Left lung (tissue), 10 donors: ENCODE data around the gene POLR3GL. TPM values are rescaled to one million over a fixed set of nuclear protein-coding genes. Genes with fewer than 3 reads are reported as not detected.

Source experiments
- ATAC-seq: fragments of 200-7000 bp; cut with Tn5 transposase; one replicate; pipeline ENCODE4 v1.9.1; 2020; ENCODE audit warnings: moderate library complexity
- DNase-seq, 4 donors: peaks; one replicate each; pipeline ENCODE4 v3.0.0-alpha.2; 2013 to 2020
- H3K27ac ChIP-seq, 2 donors: fragments of 200-600 bp; sonication (generic) in 1 of 2; one replicate each; pipeline versions ENCODE4 v1.5.0 to v1.8.0; 2020 to 2021
- H3K27me3 ChIP-seq, 2 donors: fragments of 200-600 bp; sonication (generic) in 1 of 2; one replicate each; pipeline versions ENCODE4 v1.5.0 to v1.8.0; 2020 to 2021
- H3K36me3 ChIP-seq, 2 donors: fragments of 200-600 bp; sonication (generic) in 1 of 2; one replicate each; pipeline versions ENCODE4 v1.5.0 to v1.8.0; 2020 to 2021
- H3K4me1 ChIP-seq, 2 donors: fragments of 200-600 bp; one replicate each; pipeline ENCODE4 v1.8.0; 2021
- H3K4me3 ChIP-seq, 2 donors: fragments of 200-600 bp; sonication (generic) in 1 of 2; one replicate each; pipeline versions ENCODE4 v1.5.0 to v1.8.0; 2020 to 2021; ENCODE audit warnings: mild to moderate bottlenecking in 1 of 2
- H3K9me3 ChIP-seq, 2 donors: fragments of 200-600 bp; sonication (generic) in 1 of 2; one replicate each; pipeline versions ENCODE4 v1.5.0 to v1.8.0; 2020 to 2021
- intact Hi-C, 2 donors: fragments of 100-400 bp; cut with DNase I; formaldehyde crosslinking; loops; one replicate each; pipeline versions ENCODE4 v1.11.2 to v1.14.2; 2022
- polyA plus RNA-seq, 6 donors: library from polyadenylated mRNA; unstranded; fragments of 120-200 nt; gene quantifications; one replicate each; pipeline ENCODE4 v1.2.1, GENCODE V29; 2013; ENCODE audit not compliant: insufficient read length in 6 of 6
- total RNA-seq, 2 donors: library from RNA; stranded (reverse); fragmentation: NEBNext Ultra II Directional; extraction: Animal tissue kit (Norgen Biotek cat#: 25700); gene quantifications; one replicate each; pipeline ENCODE4 v1.2.1, GENCODE V29; 2021
- TF ChIP-seq, protein P1 (sequence below), 2 donors: fragments of 200-600 bp; sonication (generic) in 1 of 2; IDR thresholded peaks; one replicate each; pipeline versions ENCODE4 v1.5.0 to v1.8.0; 2021; ENCODE audit warnings: antibody characterized with exemption in 2 of 2
- donor health status: DM: no; HTN: yes; CAD: no.
- donor health status: DM: no; HTN: no; CAD: no.

Gene POLR3GL
- total and polyA plus RNA-seq, 8 donors: 19.6 to 50.2 (median 44.2) TPM

DNA sequence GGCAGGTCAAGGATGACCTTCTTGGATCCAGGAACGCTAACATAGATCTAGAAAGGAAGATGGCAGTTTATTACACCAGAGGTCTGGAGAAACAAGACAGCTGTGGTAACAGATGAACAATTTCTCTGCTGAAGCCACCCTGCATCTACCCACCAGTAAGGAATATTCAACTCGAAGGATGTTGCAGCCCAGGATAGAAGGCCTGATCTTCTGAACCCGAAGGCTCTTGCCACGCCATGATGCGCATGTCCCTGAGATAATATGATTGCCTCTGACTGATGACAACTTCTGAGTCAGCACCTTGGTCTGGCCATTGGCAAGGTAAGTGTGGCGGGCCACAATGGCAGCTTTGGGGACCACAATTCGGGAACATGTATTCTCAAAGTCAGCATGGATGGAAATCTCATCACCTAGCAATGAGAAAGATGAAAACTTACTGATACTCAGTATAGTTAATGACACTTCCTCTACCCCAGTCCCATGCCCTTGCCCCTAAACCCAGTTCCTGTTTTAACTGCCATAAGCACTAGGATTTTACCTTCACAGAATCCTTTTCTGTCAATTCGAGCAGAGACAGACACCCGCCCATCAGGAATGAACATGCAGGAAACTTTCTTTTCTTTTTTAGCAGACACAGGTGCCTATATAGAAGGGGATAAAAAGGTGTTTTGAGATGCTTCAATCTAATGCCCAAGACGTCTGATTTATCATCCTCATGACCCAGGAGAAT, 30.1 kb downstream of the POLR3GL start:
- ATAC-seq (no peak), DNase-seq (peak in 1 of 4 donors; percentile 33)
- Histone ChIP-seq H3K27me3 (no peaks in the 10 kb centered on the region), H3K9me3 (no peaks in the 10 kb centered on the region), H3K4me3 (peak overlapping the region; percentile 64 to 96), H3K4me1 (peaks cover 18 to 74% of the 10 kb centered on the region in 2 donors), H3K27ac (peak overlapping the region; percentile 92), H3K36me3 (peaks cover 0 to 40% of the 10 kb centered on the region in 2 donors)
- intact Hi-C loops: no loop called here
- TF ChIP-seq, protein P1, sequence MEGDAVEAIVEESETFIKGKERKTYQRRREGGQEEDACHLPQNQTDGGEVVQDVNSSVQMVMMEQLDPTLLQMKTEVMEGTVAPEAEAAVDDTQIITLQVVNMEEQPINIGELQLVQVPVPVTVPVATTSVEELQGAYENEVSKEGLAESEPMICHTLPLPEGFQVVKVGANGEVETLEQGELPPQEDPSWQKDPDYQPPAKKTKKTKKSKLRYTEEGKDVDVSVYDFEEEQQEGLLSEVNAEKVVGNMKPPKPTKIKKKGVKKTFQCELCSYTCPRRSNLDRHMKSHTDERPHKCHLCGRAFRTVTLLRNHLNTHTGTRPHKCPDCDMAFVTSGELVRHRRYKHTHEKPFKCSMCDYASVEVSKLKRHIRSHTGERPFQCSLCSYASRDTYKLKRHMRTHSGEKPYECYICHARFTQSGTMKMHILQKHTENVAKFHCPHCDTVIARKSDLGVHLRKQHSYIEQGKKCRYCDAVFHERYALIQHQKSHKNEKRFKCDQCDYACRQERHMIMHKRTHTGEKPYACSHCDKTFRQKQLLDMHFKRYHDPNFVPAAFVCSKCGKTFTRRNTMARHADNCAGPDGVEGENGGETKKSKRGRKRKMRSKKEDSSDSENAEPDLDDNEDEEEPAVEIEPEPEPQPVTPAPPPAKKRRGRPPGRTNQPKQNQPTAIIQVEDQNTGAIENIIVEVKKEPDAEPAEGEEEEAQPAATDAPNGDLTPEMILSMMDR (IDR thresholded peaks at IDR 0.05): no peak

DNA sequence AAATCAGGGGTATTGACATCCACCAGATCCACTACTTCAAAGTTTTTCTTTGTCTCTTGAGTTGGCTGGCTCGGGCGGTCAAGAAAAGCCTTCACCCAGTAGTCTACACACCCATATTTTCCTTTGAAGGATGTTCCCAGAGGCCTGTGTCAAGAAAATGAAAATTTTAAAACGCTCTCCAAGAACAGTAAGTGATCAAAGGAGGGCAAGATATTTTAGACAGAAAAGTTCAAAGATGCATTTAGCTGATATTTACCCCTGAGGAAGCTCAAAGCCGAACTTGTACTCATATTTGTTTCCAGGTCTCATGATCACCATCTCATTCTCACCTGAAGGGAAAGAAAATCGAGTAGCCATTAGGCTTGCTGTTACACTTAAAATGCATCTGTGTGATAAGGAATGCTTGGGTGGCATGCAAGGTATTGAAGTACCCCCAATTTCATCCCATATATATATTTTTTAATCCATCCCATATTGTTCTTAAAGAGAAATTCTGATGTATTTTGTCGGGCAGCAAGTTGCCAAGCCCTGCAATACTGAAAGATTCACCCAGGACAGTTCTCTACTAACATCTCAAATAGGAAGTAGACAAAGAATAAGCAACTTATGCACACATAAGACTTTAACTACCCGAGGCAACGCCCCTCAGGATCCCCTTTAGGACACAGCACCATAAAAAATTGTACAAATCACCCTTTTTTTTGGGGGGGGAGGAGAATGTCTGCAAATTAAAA, 30.8 kb downstream of the POLR3GL start:
- H3K36me3 ChIP-seq: peaks cover 0 to 40% of the 10 kb centered on the region in 2 donors
- H3K27ac ChIP-seq: peak overlapping the region; percentile 92
- no peaks in the 10 kb centered on the region for H3K27me3 ChIP-seq
- TF ChIP-seq, protein P1 (IDR thresholded peaks at IDR 0.05): no peak
- H3K4me3 ChIP-seq: peak overlapping the region; percentile 64 to 96
- intact Hi-C loops: no loop called here
- no peaks in the 10 kb centered on the region for H3K9me3 ChIP-seq
- peaks cover 21 to 74% of the 10 kb centered on the region in 2 donors for H3K4me1 ChIP-seq
- DNase-seq: peak in 1 of 4 donors; percentile 25
- ATAC-seq: no peak

DNA sequence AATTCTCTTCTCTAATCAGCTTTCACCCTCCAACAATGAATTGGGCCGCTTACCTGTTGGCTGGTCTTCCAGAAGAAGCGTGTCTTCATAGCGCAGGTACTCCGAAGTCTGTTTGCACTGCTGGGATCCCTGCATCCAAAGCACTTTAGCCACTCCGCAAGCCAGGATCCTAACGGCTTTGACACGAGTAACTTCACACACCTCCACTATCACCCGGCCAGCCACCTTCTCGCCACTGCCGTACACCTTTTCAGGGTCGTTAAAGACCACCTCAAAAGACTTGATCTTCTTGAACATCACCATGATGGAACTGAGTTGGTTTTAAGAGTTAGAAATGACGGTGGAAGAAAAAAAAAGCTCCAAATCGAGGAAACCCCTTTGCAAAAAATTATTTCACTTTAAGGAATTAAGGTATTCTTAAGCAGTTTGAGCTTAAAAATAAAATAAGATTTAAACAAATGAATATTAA, 31.5 kb downstream of the POLR3GL start:
- H3K36me3 ChIP-seq: peaks cover 0 to 40% of the 10 kb centered on the region in 2 donors
- ATAC-seq (peak; percentile 4), DNase-seq (peak in 1 of 4 donors; percentile 38)
- TF ChIP-seq, protein P1 (IDR thresholded peaks at IDR 0.05): no peak
- peak overlapping the region; percentile 92 for H3K27ac ChIP-seq
- no peaks in the 10 kb centered on the region for H3K9me3 ChIP-seq
- intact Hi-C loops: no loop called here
- H3K4me1 ChIP-seq: peaks cover 21 to 75% of the 10 kb centered on the region in 2 donors
- peak overlapping the region; percentile 64 to 96 for H3K4me3 ChIP-seq
- no peaks in the 10 kb centered on the region for H3K27me3 ChIP-seq

DNA sequence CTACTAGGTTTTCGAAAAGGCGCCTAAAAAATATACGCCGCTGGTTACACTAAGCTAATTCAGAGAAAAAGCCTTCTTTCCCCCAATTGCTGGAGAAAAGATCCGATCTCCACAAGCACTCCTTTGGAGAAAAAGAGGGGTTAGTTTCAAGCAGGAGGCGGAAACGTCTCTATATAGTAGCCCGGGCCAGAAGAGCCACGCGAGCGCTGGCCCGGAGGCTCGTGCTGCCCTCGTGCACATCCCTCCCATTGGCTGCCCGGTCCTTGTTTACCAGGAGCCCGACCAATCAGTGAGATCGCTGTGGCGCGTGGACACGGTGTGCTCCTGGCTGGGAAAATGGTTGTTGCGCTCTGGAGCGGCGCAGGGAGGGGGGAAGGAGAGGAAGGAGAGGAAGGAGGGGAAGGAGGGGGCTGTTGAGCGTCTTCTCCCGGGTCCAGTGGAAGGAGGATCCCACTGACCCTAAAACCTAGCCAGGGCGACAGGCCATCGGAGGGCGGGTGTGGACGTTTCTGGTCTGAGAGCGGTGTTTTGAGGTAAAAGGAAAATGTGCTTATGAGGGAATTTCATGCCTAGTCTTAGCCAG, 32.0 kb downstream of the POLR3GL start, which contains the start of gene TXNIP:
TXNIP (minus strand) TSS at position 147 of the 583 bp plus-strand sequence. CDS start 313 bp downstream, outside the sequence.
- no peaks in the 10 kb centered on the region for H3K27me3 ChIP-seq
- DNase-seq (peak; percentile 98 to 100 (median 99)), ATAC-seq (peak; percentile 90)
- H3K4me1 ChIP-seq: peaks cover 21 to 74% of the 10 kb centered on the region in 2 donors
- H3K36me3 ChIP-seq: peaks cover 0 to 39% of the 10 kb centered on the region in 2 donors
- peak within 1 kb of the TSS; percentile 92 for H3K27ac ChIP-seq
- intact Hi-C loops: no loop called here
- TF ChIP-seq, protein P1 (IDR thresholded peaks at IDR 0.05): no peak
- no peaks in the 10 kb centered on the region for H3K9me3 ChIP-seq
- peak within 1 kb of the TSS; percentile 64 to 96 for H3K4me3 ChIP-seq
